NCI-H1092 (cell line): ENCODE results near the gene MYO15B.

Experiments used
- DNase-seq: peaks from one replicate; lab custom pipeline; 2025; lab: John Stamatoyannopoulos, UW

MYO15B gene

DNA sequence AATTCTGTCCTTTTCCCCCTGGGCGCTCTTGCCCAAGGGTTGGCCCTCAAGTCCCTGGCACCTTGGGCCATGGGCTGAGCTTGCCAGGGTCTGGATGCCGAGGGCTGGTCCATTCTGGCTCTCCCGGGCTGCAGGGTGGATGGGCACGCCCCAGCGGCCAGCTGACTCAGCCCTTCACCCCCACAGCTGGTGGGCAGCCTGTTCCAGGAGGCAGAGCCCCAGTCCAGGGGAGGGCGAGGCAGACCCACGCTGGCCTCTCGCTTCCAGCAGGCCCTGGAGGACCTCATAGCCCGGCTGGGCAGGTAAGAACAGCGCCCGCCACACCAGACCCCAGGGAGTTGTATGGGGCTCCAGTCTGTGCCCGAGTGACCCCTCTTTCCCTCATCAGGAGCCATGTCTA, 15.0 kb downstream of the MYO15B start:
- DNase-seq, result no peak

DNA sequence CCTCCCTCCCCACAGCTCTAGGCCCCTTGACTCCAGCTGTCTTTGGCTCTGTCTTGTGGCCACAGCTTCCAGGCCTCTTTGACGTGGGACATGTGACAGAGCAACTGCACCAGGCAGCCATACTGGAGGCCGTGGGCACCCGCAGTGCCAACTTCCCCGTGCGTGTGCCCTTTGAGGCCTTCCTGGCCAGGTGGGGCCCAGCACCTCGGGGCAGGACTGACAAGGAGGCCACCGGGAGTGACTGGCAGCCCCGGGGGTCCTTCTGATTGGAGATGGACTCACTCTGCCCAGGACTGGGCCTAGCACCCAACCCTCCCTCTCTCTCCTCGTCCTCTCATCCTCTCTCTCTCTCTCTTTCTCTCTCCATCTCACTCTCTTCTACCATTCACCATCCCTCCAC, 15.5 kb downstream of the MYO15B start:
- DNase-seq, result no peak

GRCh38 chr17:75604034-75604695, 16.6 kb downstream of the MYO15B start:
- no peak for DNase-seq

DNA sequence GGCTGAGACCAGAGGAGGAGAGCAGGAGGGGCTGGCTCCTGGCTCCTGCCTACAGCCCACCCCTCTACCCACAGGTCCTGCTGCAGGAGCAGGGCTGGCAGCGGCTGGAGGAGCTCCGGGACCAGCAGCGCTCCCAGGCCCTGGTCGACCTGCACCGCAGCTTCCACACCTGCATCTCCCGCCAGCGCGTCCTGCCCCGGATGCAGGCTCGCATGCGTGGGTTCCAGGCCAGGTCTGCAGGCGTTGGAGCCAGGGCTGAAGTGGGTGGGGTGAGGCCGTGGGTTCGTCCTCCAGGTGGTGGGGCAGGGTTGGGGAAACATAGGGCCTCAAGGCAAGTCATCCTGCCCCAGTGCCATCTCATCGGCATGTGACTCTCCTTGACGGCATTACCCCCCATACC, 18.2 kb downstream of the MYO15B start:
- no peak for DNase-seq

DNA sequence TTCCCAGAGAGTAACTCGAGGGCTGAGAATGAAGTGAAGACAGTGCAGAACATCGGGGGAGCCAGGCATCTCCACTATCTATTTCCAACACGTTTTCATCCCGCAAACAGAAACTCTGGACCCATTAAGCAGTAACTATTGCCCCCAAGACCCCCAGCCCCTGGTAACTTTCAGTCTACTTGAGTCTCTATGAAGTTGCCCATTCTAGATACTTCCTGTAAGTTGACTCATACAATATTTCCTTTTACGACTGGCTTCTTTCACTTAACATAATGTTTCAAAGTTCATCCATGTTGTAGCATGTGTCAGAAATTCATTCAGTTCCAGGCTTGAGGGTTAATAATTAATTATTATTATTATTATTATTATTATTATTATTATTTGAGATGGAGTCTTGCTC, 19.5 kb downstream of the MYO15B start:
- DNase-seq, result no peak

DNA sequence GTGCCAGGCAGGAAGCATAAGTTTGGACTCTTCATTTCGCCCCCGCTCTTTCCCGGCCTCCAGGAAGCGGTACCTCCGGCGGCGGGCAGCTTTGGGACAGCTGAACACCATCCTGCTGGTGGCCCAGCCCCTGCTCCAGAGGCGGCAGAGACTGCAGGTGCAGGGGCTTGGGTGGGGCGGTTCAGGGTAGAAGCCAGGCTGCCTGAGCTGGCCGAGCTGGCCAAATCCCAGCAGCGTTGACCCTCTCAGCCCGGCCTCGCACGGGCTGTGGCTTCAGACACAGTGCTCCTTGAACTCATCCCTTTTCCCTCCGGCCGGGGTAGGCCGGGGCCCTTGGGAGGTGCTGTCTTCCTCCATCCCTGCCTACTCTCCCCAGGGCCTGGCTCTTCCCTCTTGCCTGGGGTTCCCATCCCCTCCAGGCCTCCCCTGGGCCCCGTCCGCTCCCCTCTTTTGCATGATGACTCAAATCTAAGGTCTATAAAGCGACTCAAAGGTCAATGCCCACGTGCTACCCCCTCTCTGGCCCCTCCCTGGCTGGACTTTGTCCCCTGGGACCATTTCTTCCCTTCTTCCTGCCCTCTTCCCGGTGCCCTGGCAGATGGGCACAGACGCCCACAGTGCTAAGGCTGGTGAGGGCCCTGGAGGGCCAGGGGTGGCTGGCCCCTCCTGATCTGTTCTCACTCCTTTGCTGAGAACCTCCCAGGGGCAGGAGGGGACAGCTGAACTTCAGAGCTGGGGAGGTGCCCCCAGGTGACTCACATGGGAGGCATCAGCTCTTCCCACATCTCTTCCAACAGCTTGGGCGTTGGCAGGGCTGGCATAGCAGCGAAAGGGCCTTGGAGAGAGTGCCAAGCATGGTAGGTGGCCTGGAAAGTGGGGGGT, 22.7 kb downstream of the MYO15B start:
- no peak for DNase-seq

DNA sequence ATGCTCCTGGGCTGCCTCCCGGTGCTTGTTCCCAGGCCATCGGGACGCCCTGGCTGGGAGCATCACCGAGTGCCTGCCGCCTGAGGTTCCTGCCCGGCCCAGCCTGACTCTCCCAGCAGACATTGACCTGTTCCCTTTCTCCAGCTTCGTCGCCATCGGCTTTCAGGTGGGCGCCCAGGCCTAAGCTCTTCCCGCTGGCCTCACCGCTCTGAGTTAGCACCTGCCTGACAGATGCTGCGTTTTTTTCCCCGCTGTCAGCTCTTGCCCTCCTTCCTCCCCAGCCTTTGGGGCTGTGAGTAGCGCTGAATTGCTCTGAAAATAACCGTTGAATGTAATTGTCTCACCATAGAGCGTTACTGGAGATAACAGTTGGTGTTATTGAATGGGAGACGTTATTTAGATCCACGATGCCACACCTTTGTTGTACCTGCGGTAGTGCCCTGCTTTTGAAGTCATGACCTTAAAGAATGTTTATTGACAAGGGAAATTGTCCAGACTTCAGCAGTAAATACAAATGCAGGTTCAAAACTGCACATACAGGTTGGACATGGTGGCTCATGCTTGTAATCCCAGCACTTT, 24.3 kb downstream of the MYO15B start:
- DNase-seq, result no peak

DNA sequence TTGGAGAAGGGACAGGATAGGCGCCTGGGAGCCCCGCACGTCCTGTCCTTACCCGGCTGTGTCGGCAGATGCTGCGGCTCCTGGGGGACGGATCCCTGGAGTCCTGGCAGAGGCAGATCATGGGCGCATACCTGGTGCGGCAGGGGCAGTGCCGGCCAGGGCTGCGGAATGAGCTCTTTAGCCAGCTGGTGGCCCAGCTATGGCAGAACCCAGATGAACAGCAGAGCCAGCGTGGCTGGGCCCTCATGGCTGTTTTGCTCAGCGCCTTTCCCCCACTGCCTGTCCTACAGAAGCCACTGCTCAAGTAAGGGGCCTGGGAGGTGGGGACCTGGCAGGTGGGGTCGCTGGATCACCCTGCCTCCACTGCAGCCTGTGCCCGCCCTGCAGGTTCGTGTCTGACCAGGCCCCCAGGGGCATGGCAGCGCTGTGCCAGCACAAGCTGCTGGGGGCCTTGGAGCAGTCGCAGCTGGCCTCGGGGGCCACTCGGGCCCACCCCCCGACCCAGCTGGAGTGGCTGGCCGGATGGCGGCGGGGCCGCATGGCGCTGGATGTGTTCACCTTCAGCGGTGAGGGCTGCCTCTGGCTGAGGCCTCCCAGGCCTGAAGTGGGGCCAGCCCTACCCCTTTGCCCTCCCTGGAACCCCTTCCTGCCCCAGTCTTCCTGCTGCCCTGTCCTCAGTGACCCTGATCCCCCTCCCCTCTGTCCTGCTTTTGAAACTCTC, 25.5 kb downstream of the MYO15B start:
- DNase-seq, result no peak

- no peak for DNase-seq
Measured at GRCh38 chr17:75614006-75614405, 26.4 kb downstream of the MYO15B start.

- no peak for DNase-seq
Measured at GRCh38 chr17:75614556-75615270, 27.1 kb downstream of the MYO15B start.

- DNase-seq, result no peak
Measured at GRCh38 chr17:75615301-75615700, 27.7 kb downstream of the MYO15B start.

- no peak for DNase-seq
Measured at GRCh38 chr17:75616521-75617122, 29.0 kb downstream of the MYO15B start.

DNA sequence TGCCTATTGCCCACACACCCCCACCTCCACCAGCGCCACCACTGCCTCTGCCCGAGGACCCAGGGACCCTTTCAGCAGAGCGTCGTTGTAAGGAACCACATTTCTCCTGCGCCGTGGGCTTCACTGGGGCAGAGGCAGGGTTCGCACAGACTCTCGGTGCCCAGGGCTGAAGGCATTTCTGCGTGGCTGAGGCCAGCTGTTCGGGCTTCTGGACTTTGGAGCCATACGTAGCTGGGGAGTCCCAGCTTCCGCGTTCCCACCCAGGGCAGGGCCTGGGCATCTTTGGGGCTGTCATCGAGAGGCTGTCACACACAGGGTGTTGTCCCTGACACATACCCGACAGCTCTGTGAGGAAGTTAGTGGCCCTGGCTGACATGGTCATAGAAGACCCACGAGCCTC, 29.6 kb downstream of the MYO15B start:
- DNase-seq, result no peak

DNA sequence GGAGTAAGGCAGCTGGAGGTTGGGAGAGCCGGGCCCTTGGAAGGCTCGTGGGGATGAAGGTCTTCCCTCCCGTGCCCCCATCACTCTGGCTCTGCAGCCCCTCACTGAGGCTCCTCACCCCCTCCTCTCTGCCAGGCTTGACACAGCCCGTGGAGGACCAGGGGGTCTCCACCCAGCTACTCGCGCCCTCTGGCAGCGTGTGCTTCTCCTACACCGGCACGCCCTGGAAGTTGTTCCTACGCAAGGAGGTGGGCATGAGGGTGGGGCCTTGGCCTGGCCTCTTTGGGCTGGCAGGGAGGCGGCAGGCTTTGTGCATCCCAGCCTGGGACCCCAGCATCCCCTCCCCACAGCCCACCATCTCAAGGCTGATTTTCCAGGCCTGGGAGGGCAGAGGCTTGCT, 30.1 kb downstream of the MYO15B start:
- no peak for DNase-seq

DNA sequence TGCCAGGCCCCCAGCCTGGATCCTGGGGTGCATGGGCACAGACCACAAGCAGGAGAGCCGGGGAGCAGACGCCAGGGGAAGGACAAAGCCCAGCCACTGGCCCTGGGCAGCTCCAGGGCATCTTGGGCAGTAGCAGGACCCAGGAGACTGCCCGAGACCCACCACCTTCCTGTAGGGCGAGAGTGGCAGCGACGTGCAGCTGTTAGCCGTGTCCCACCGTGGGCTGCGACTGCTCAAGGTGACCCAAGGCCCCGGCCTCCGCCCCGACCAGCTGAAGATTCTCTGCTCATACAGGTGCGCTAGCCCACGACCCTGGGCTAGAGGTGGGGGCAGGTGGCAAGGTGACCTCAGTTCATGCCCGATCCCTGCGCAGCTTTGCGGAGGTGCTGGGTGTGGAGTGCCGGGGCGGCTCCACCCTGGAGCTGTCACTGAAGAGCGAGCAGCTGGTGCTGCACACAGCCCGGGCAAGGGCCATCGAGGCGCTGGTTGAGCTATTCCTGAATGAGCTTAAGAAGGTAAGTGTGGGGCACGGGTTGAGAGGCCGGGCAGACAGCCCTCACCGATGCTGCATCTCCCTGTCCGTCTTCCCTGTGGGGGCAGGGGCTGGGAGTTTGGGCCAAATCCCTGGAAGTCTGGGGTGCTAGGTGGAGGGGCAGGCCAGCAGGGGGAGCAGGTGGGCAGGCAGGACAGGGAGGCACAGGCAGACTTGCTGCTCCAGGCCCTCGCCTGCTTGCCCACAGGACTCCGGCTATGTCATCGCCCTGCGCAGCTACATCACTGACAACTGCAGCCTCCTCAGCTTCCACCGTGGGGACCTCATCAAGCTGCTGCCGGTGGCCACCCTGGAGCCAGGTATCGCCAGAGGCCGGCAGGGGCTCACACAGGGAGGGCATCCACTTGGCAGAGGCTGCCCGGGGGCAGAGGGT, 32.2 kb downstream of the MYO15B start:
- peak; percentile 6 for DNase-seq

DNA sequence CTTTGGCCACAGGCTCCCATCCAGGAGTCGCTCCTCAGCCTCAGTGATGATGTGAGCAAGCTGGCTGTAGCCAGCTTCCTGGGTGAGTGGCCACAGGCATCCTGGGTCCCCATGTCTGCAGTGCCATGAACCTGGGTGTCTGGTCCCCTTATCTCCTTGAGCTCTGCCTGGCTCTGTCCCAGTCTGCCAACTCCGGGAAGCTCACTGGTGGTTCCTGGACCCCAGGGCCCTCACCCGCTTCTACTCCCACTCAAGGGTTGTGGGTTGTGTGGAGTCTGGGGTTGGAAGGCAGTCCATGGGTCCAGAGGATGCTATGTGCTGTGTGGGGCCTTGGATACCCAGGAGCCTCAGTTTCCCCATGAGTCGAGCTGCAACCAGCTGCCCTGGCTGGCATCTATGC, 33.9 kb downstream of the MYO15B start:
- no peak for DNase-seq

GRCh38 chr17:75622076-75622475, 34.5 kb downstream of the MYO15B start:
- DNase-seq, result no peak

DNA sequence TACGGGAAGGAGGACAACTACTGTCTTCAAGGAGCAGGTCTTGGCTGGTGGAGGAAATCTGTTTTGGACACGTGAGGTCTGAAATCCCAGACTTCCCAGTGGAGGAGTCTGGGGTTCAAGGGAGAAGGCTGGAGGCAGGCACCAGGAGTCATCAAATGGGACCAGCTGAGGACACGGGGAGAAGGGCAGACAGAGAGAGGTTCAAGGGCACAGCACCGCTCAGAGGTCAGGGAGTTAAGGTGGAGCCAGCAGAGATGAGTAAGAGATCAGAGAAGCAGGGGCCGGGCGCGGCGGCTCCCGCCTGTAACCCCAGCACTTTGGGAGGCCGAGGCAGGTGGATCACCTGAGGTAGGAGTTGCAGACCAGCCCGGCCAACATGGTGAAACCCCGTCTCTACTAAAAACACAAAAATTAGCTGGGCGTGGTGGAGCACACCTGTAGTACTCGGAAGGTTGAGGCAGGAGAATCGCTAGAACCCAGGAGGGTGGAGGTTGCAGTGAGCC, 35.2 kb downstream of the MYO15B start:
- no peak for DNase-seq

GRCh38 chr17:75623386-75623785, 35.8 kb downstream of the MYO15B start:
- no peak for DNase-seq

GRCh38 chr17:75624021-75624420, 36.4 kb downstream of the MYO15B start:
- DNase-seq, result no peak
